Osteoblast (primary cell): ENCODE measurements around the gene TM4SF1. TPM values are rescaled to one million over a fixed set of nuclear protein-coding genes. Genes with fewer than 3 reads are reported as not detected.
A peak's percentile ranks its signal among the peaks of the same experiment; 100 is the strongest.

ENCODE experiments used
- DNase-seq: peaks from one replicate; pipeline ENCODE4 v3.0.0; 2011; ENCODE audit warnings: low spot score, mixed read lengths; ENCODE audit not compliant: insufficient read length; ENCODE audit errors: missing footprints
- H2AFZ ChIP-seq: 2 replicates; pipeline ENCODE4 v1.6.0; 2011; ENCODE audit warnings: mild to moderate bottlenecking, low read length
- H3K27ac ChIP-seq: 2 replicates; pipeline ENCODE4 v1.5.1; 2011; ENCODE audit warnings: mild to moderate bottlenecking, low read depth, low read length, moderate library complexity
- H3K27me3 ChIP-seq: 2 replicates; pipeline ENCODE4 v1.6.0; 2012; ENCODE audit warnings: mild to moderate bottlenecking, control low read depth, inconsistent platforms, low read length, moderate library complexity; ENCODE audit not compliant: insufficient read depth
- H3K36me3 ChIP-seq: 2 replicates; pipeline ENCODE4 v1.5.1; 2011; ENCODE audit warnings: mild to moderate bottlenecking, low read length, control low read depth, moderate library complexity; ENCODE audit not compliant: insufficient read depth
- H3K4me1 ChIP-seq: 2 replicates; pipeline ENCODE4 v1.5.1; 2011; ENCODE audit warnings: mild to moderate bottlenecking, low read length, control low read depth, moderate library complexity; ENCODE audit not compliant: insufficient read depth
- H3K4me2 ChIP-seq: 2 replicates; pipeline ENCODE4 v1.6.0; 2011; ENCODE audit warnings: mild to moderate bottlenecking, low read length; ENCODE audit not compliant: insufficient read depth
- H3K4me3 ChIP-seq: fragments of 200-600 bp; sonication (generic); 3 replicates; pipeline ENCODE4 v1.5.1; 2012; ENCODE audit warnings: mild to moderate bottlenecking, low read length, inconsistent platforms; ENCODE audit not compliant: insufficient read depth
- H3K79me2 ChIP-seq: 2 replicates; pipeline ENCODE4 v1.6.0; 2012; ENCODE audit warnings: mild to moderate bottlenecking, low read length, control low read depth, inconsistent platforms; ENCODE audit not compliant: insufficient read depth
- H3K9me3 ChIP-seq: 2 replicates; pipeline ENCODE4 v1.5.1; 2011; ENCODE audit warnings: low read depth, low read length, control low read depth
- H4K20me1 ChIP-seq: 2 replicates; pipeline ENCODE4 v1.6.0; 2012; ENCODE audit warnings: mild to moderate bottlenecking, low read length, control low read depth; ENCODE audit not compliant: insufficient read depth
- CTCF ChIP-seq: IDR thresholded peaks from 2 replicates; pipeline ENCODE4 v1.5.1; 2011; ENCODE audit warnings: mild to moderate bottlenecking, low read depth, low read length, moderate library complexity; ENCODE audit errors: extremely low read depth
- total RNA-seq: library from RNA; depleted of rRNA; stranded (reverse); fragments of >200 nt; gene quantifications from 2 replicates; pipeline ENCODE4 v1.2.3, GENCODE V29; 2012

Gene TM4SF1
- total RNA-seq, 1 donor = 210 TPM

GRCh38 chr3:149406244-149406752 is 28.8 kb upstream of the TM4SF1 start:
- H4K20me1 ChIP-seq = no peaks in the 10 kb centered on the region
- no peaks in the 10 kb centered on the region for H3K79me2 ChIP-seq
- H3K4me3 ChIP-seq = no peak overlapping the region
- H3K27ac ChIP-seq = no peak overlapping the region
- TF ChIP-seq CTCF = no peak
- no peaks in the 10 kb centered on the region for H3K36me3 ChIP-seq
- H3K27me3 ChIP-seq = no peaks in the 10 kb centered on the region
- no peak overlapping the region for H2AFZ ChIP-seq
- H3K4me2 ChIP-seq = no peak overlapping the region
- no peaks in the 10 kb centered on the region for H3K9me3 ChIP-seq
- H3K4me1 ChIP-seq = peaks cover 15% of the 10 kb centered on the region
- DNase-seq = no peak

- TF ChIP-seq CTCF = no peak
These were observed 26.0 kb upstream of the TM4SF1 start for GRCh38 chr3:149403443-149403842.

GRCh38 chr3:149402481-149402880 is 25.0 kb upstream of the TM4SF1 start:
- Histone ChIP-seq H3K79me2 (no peaks in the 10 kb centered on the region), H3K27me3 (no peaks in the 10 kb centered on the region), H3K36me3 (no peaks in the 10 kb centered on the region), H2AFZ (no peak overlapping the region), H3K4me1 (peaks cover 20% of the 10 kb centered on the region), H3K4me2 (no peak overlapping the region), H3K27ac (peak overlapping the region; percentile 75), H3K4me3 (no peak overlapping the region), H4K20me1 (no peaks in the 10 kb centered on the region), H3K9me3 (no peaks in the 10 kb centered on the region)
- no peak for TF ChIP-seq CTCF
- no peak for DNase-seq

More at GRCh38 chr3:149403443-149403842, 26.0 kb upstream of the TM4SF1 start:
- Histone ChIP-seq H3K27ac (no peak overlapping the region), H3K36me3 (no peaks in the 10 kb centered on the region), H3K27me3 (no peaks in the 10 kb centered on the region), H3K9me3 (no peaks in the 10 kb centered on the region), H4K20me1 (no peaks in the 10 kb centered on the region), H3K4me3 (no peak overlapping the region), H2AFZ (no peak overlapping the region), H3K79me2 (no peaks in the 10 kb centered on the region), H3K4me1 (peaks cover 20% of the 10 kb centered on the region), H3K4me2 (no peak overlapping the region)
- DNase-seq = no peak

- Histone ChIP-seq H3K36me3 (no peaks in the 10 kb centered on the region), H3K4me2 (peak overlapping the region; percentile 21), H3K4me3 (no peak overlapping the region), H3K27ac (peak overlapping the region; percentile 75), H3K27me3 (no peaks in the 10 kb centered on the region), H2AFZ (peak overlapping the region; percentile 1), H4K20me1 (no peaks in the 10 kb centered on the region), H3K4me1 (peaks cover 20% of the 10 kb centered on the region), H3K9me3 (no peaks in the 10 kb centered on the region), H3K79me2 (no peaks in the 10 kb centered on the region)
- TF ChIP-seq CTCF = no peak
- no peak for DNase-seq
These were observed 24.5 kb upstream of the TM4SF1 start for GRCh38 chr3:149401926-149402310.
